Amygdala (tissue), 56 donors: ENCODE measurements around the gene JAKMIP1.
"Not testable (repeated sequence)": the region's sequence is repeated elsewhere in the genome, so short reads cannot be mapped to it uniquely, and the experiment has no call there.

ENCODE experiments used
- DNase-seq, 56 donors: peaks; one replicate each; lab custom pipeline; 2025; lab: John Stamatoyannopoulos, UW

JAKMIP1 gene

GRCh38 chr4:6229671-6230501 lies 29.5 kb upstream of the JAKMIP1 start:
- DNase-seq: no peak

GRCh38 chr4:6229095-6229494 lies 28.7 kb upstream of the JAKMIP1 start:
- peak in 45 of 56 donors; percentile 18 to 86 (median 57) for DNase-seq

- no peak for DNase-seq
Observed at GRCh38 chr4:6228158-6229067, 28.1 kb upstream of the JAKMIP1 start.

GRCh38 chr4:6227412-6228157 lies 27.2 kb upstream of the JAKMIP1 start:
- no peak for DNase-seq

- DNase-seq: no peak
Observed at GRCh38 chr4:6226506-6226905, 26.2 kb upstream of the JAKMIP1 start.

- DNase-seq: no peak
Observed at GRCh38 chr4:6225469-6225868, 25.1 kb upstream of the JAKMIP1 start.

- DNase-seq: peak in 7 of 56 donors; percentile 9 to 26 (median 14)
Observed at GRCh38 chr4:6224735-6225134, 24.4 kb upstream of the JAKMIP1 start.

- DNase-seq: peak in 20 of 56 donors; percentile 7 to 66 (median 26)
Observed at GRCh38 chr4:6222761-6223292, 22.5 kb upstream of the JAKMIP1 start.

- DNase-seq: peak in 47 of 56 donors; percentile 21 to 80 (median 59)
Observed at GRCh38 chr4:6221851-6222760, 21.8 kb upstream of the JAKMIP1 start.

- DNase-seq: peak in 8 of 56 donors; percentile 16 to 64 (median 46)
Observed at GRCh38 chr4:6221301-6221850, 21.0 kb upstream of the JAKMIP1 start.

GRCh38 chr4:6217716-6218381 lies 17.5 kb upstream of the JAKMIP1 start:
- no peak for DNase-seq

- DNase-seq: no peak
Observed at GRCh38 chr4:6216588-6216987, 16.2 kb upstream of the JAKMIP1 start.

- DNase-seq: no peak
Observed at GRCh38 chr4:6209921-6210320, 9.6 kb upstream of the JAKMIP1 start.

GRCh38 chr4:6209291-6209690 lies 8.9 kb upstream of the JAKMIP1 start:
- not testable (repeated sequence) for DNase-seq

- no peak for DNase-seq
Observed at GRCh38 chr4:6208416-6208815, 8.1 kb upstream of the JAKMIP1 start.

- DNase-seq: no peak
Observed at GRCh38 chr4:6207602-6208001, 7.3 kb upstream of the JAKMIP1 start.

- DNase-seq: no peak
Observed at GRCh38 chr4:6206771-6207290, 6.5 kb upstream of the JAKMIP1 start.

GRCh38 chr4:6205973-6206372 lies 5.6 kb upstream of the JAKMIP1 start:
- DNase-seq: no peak
